GM18499 (cell line): ENCODE results near the gene PWP2.
"Not testable (repeated sequence)": the region's sequence is repeated elsewhere in the genome, so short reads cannot be mapped to it uniquely, and the experiment has no call there.

Experiments
- ATAC-seq: cut with Tn5 transposase; IDR thresholded peaks from one replicate; pipeline ENCODE4 v1.9.1; 2021; ENCODE audit warnings: moderate number of reproducible peaks; ENCODE audit not compliant: insufficient read depth, unreplicated experiment

The PWP2 gene

DNA sequence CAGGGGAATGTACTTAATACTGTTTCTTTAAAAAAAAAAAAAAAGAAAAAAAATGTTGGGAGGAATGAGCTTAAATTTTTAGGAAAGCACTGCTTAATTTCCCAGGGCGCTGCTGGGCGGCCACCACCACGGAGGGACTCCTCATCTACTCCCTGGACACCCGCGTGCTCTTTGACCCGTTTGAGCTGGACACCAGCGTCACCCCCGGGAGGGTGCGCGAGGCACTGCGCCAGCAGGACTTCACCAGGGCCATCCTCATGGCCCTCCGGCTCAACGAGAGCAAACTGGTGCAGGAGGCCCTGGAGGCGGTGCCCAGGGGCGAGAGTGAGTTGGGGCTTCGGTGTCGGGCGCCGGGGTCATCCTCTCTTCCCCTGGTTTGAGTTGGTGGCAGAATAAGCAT lies 20.6 kb downstream of the PWP2 start:
- ATAC-seq: not testable (repeated sequence)

DNA sequence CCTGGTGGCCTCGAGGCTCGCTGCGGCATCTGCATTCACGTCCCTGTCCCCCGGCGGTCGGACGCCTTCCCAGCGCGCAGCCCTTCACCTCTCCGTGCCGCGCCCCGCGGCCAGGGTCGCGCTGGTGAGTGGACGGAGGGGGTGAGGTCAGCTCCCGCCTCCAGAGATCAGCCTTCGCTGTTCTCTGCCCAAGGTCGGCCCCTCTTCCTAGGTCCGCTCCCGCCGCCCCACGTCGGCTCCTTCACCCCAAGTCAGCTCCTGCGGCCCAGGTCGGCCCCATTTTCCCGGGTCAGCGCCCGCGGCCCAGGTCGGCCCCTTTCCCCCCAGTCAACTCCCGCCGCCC lies 26.5 kb downstream of the PWP2 start:
- not testable (repeated sequence) for ATAC-seq

DNA sequence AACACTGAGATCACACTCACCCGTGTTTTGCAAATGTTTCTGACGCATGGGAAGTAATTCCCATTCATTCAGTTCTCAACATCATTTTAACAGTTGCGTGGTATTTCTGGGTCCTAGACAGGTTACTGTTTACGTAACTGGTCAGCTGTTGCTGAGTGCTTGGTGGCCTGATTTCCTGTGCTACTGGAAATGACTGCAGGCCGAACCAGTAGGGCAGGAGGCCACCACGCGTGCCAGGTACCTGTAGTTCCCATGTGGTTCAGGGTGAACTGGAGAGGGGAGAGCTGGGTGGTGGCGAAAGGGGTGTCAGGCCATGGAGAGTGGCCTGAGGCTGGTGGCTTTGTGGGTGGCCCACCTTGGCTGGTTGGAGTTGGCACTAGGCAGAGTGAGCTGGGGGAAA lies 27.5 kb downstream of the PWP2 start:
- ATAC-seq: not testable (repeated sequence)

DNA sequence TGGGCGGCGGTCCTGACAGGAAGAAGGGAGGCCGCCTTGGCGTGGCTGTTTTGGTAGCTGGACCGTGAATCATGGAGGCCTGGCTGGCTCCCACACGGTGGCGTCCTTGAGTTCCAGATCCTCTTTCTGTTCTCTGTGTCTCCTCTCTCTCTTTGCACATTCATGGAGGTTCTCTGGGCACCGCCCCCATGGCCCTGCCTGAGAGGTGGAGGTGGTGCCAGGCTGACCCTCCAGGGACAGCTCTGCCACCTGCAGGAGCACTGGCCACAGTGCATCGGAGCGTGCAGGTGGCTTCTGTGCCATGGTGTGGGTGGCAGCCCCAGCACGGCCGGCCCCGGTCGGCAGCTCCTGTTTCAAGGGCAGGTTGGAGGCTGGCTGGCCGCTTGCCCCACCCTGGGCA lies 30.8 kb downstream of the PWP2 start:
- ATAC-seq: not testable (repeated sequence)

DNA sequence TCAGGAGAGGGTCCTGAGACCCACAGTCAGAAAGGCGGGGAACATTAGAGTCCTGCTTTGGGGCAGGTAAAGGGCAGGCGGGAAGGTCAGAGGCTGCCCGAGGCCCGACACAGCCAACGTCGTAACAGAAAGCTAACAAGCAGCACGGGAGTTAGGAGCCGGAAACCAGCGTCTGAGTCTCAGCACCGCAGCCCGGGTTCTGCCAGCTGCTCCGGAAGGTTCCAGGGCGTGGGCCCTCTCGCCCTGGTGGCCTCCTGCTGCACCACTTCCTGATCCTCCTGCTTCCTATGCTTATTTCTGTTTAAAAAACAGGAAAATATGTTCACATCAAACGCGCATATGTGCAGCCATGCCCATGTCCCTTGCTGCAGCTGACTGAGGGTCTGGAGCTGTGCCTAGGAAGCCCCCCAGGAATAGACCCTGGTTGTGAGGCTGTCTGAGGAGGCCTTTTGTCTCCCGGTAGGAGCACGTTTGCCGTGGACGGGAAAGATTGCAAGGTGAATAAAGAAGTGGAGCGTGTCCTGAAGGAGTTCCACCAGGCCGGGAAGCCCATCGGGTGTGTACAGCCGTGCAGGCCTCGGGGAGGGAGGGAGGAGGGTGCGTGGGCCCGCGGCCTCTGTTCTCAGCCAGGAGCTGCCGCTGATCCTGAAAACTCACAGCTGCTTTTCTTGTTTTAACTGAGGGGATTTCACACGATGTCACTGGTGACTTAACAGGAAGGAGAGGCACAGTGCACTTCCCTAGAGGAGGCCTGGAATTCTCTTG lies 32.8 kb downstream of the PWP2 start:
- not testable (repeated sequence) for ATAC-seq

DNA sequence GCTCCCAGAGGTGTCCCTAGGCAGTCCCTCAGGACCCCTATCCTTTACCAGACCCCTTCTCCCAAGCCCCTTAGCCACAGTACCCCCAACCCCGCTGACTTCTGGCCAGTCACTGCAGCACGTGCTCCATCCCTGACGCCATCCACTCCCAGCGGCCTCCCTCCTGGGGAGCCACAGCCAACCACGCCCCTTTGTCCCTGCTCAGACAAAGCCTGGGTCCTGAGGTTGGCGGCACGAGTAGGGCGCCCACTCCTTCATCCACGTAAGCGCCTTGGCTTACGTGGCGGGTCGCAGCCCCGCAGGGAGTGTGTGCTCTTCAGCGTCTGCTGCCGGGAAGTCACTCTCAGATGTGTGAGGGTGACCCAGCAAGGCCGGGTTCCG lies 33.3 kb downstream of the PWP2 start:
- ATAC-seq: not testable (repeated sequence)

DNA sequence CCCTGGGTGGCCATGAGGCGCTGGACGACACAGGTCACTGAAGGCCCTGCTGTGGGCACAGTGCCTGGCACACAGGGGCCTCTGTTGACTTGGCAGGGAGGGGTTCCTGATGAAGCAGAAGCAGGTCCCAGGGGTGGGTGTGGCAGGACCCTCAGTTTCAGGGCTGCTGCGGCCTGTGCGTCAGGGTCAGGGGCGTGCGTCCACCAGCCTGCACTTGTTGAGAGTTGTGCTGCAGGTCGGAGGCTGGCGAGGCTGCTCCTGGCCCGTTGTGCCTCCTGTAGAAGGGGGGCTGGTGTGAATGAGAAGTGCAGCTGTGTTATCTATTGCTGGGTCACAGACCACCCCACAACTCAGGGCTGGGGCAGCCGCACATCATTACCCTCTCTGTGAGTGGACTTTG lies 35.3 kb downstream of the PWP2 start:
- ATAC-seq: not testable (repeated sequence)

DNA sequence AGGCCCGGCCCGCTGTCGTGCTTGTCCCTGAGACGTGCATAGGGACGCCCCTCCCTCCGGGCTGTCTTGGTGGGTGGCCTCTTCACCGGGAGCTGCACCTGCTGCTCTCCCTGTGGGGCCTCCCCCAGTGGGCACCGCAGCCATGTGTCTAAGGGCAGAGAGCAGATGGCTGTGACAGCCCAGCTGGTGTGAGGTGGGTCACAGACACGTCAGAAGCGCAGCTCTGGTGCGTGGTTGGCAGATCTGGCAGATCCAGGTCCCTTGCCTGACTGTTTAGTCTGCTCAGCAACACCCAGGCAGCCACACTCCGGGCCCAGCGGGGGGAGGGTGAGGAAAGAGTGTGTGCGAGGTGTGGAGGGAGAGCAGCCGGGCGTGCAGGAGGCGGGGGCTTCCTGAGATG lies 36.2 kb downstream of the PWP2 start:
- not testable (repeated sequence) for ATAC-seq

DNA sequence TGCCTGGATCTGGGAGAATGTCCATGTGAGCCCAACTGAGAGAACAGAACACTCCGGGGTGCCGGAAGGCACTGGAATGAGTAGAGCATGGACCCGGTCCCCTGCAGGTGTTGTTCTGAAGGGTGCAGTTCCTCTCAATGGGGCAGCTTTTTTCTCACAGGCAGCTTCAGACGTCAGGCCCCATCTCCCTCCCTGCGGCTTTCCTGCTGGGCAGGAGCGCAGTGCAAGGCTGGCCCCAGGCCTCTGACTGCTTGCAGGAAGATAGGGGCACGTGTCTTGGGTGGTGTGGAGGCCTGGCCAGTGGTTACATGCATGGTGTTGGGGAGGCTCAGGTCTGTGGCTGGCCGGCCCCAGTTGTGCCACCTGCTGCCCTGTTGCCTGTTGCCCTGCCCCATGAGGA lies 36.8 kb downstream of the PWP2 start:
- ATAC-seq: not testable (repeated sequence)

DNA sequence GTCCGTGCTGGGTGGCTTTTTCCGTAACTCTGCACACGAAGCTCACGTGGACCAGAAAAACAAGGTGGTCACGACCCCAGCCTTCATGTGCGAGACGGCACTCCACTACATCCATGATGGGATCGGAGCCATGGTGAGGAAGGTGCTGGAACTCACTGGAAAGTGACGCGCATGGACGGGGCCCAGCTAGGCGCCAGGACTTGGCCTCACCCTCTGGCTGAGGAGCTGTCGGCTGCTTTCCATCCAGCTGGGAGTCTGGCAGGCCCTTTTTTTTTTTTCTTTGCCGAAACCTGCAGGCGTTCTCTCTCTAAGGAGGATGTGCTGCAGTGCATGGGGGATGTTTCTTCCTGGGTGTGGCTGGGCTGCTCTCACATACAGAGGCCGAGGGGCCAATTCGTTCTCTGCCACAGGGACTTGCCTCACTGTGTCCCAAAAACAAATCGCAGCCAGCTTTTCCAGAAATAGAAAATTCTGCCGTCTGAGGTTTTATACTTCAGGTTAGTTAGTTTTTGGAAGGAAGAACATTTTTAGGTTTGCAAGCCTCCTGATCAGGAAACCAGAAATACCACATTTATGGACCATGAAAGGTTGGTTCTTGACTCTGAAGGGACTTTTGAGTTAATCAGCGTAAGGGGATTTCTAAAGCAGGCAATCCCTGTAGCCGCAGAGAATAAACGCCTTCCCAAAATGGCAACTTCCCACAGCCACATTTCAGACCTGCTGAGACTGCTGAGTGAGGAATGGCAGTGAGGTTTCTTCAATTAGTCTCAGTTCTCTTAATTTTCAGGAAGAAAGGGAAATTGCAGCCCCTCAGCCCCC lies 37.8 kb downstream of the PWP2 start:
- not testable (repeated sequence) for ATAC-seq

DNA sequence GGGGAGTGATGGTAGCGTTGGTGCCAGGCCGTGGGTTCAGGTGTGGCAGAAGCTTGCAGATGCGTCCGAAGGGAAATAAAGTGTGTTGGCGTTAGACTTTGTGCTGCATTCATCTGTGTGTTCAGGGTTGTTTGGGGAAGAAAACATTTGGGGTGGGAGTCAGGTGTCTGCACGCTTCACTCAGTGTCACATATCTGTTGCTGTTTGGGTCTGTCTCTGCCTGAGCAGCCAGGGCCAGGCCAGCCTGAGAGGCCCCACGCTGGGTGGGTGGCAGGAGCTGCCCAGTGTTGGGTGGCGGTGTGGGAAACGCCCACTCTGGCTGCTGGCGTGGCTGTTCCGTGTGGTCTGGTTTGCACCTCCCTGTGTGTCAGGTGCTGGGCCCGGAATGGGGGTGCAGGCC lies 38.4 kb downstream of the PWP2 start:
- ATAC-seq: not testable (repeated sequence)

DNA sequence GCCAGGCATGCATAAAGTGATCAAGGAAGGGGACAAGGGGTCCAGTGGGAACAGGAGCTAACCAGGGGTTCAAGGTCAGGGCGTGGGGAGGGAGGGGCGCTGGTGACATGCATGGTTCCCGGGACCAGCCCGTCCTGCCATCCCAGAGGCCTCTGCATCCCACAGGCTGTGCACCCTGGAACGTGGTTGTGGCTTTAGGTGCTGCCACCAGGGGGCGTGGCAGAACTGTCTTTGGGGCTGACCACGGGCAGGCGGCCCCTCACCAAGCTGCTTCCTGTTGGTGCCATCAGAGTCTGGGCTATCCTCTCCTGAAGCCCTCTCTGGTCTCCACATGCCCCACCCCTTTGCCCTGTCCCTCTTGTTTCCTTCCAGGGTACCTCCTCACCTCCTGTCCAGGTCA lies 39.9 kb downstream of the PWP2 start:
- not testable (repeated sequence) for ATAC-seq

DNA sequence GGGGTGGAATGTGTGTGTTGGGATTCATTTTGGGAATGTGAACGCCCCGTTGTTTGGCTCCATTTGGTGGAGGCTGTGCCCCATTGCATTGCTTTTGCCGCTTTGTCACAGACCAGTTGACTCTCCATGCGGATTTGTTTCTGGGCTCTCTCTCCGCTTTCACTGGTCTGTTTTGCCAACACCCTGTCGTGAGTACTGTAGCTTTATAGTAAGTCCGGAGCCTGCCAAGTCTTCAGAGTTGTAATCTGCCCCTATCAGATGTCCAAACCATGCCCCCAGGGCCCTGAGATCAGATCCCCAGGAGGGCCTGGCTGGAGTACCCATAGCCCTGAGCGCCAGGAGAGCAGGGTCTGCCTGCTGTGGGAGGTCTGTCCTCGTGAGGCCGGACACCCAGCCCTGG lies 43.1 kb downstream of the PWP2 start:
- not testable (repeated sequence) for ATAC-seq

DNA sequence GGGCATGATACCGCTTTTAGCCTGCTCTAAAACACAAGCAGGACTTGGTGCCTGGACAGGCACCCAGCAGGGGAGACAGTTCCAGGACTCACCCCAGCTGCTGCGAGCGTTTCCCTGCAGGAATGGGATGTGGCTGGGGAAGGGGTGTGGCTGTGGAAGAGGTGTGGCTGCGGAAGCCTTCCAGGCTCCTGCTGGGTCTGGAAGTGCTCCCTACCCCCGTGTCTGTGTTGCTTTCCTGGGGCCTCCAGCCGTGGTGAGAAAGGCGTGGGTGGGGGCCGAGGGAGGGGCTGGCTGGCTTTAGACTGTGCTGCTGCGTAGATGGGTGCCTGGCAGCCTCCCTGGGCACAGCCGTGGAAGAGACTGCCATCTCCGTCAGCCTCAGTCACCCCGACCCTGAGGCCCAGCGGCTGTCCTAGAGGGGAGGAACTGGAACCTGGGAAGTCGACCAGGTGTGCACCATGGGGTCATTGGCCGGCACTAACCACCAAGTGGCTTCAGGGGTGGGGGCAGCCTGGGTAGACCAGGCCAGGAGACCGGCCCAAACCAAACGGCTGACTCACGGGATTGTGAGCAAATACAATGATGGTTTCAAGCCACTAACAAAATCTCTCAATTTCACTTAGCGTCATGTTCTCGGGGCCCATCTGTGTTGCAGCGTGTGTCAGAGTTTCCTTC lies 46.2 kb downstream of the PWP2 start:
- ATAC-seq: not testable (repeated sequence)

DNA sequence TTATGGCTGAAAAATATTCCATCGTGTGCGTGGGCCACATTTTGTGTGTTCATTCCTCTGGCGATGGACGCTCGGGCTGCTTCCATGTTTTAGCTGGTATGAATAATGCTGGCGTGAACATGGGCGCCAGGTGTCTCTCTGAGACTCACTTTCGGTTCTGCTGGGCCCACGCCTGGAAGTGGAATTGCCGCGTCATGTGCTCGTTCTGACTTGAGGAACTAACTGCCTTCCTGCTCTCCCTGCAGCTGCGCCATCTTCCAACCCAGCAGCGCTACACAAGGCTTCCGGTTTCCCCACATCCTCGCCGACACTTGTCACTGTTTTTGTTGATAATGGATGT lies 46.7 kb downstream of the PWP2 start:
- not testable (repeated sequence) for ATAC-seq

DNA sequence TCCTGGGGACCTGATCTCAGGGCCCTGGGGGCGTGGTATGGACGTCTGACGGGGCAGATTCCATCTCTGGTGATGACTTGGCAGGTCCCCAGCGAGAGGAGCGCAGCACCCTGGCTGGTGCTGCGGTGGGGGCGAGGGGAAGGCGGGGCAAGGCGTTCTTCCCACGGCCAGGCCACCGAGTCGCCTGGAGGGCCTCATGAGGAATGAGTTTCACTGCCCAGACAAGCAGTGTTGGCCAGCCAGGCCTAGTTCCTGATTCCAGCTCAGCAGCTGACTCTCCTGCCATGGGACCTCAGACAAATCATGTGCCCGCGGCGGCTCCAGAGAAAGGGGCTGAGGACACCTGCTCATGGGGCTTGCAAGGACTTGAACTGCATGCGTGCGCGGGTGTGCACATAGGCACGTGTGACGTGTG lies 47.6 kb downstream of the PWP2 start:
- ATAC-seq: not testable (repeated sequence)

DNA sequence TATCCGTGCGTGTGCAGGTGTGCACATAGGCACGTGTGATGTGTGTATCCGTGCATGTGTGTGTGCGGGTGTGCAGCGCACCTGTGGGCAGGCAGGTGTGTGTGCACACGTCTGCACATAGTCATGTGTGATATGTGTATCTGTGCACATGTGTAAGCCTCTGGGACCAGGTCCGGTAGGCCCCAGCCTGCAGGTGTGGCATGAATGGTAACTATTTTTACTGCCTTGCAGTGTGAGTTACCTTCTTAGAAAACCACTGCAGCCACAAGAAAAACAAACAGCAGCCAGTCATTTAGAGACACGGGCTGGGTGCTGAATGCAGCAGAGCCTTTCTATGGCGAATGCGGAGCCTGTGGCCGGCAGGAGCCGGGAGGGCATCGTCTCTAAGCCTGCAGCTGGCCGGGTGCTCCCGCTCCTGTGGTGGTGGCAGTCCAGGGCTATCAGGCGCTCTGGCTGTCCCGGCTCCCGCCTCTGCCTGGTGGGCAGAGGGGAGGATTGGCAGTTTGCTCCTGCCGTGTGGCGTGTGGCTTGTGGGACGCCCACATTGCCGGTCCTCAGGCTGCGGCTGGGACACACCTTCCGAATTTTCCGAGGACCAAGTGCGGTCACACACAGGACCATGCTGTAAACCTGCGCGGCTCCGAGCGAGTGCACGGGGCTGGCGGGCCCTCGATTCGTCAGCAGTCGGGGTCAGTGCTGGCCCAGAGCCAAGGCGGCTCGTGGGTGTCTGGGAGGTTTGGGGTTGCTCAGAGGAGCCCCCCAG lies 48.2 kb downstream of the PWP2 start:
- not testable (repeated sequence) for ATAC-seq

DNA sequence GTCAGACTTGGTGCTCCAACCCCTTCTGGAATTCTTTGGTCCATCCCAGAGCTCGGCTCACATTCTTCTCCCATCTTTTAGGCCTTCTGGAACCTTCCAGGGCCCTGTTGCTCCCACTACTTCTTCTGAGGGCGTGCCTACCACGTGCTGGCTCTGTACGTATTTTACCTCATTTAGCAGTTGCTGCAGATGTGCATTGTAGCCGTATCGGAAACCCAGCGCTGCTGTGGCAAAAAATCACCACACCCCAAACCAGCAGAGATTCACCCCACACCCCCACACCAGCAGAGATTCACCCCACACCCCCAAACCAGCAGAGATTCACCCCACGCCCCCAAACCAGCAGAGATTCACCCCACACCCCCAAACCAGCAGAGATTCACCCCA lies 48.8 kb downstream of the PWP2 start:
- ATAC-seq: not testable (repeated sequence)

DNA sequence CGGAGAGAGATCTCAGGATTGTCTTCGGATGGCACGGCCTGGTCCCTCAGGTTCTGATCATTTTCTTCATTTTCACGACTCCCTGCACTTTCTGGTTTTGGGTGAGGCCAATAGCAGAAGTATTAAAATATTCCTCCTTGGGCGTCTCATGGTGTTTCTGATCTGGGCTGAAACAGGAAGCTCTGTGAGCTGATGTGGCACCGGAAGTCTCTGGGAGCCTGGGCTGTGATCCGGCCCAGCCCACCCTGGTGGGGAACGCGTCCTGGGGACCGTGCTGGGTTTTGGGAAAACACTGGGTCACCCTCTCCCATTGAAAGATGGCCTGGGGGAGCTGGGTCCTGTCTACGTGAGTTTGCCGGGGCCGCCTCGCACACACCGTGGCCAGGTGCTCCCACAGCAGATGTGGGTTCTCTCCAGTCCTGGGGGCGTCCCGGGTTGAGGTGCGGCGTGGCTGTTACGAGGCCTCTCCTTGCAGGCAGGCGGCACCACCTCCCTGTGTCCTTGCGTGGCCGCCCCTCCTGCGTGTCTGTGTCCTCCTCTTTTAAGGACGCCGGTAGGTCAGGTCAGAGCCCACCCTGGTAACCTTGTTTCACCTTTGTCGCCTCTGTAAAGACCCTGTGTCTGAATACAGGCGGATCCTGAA lies 50.4 kb downstream of the PWP2 start:
- not testable (repeated sequence) for ATAC-seq

DNA sequence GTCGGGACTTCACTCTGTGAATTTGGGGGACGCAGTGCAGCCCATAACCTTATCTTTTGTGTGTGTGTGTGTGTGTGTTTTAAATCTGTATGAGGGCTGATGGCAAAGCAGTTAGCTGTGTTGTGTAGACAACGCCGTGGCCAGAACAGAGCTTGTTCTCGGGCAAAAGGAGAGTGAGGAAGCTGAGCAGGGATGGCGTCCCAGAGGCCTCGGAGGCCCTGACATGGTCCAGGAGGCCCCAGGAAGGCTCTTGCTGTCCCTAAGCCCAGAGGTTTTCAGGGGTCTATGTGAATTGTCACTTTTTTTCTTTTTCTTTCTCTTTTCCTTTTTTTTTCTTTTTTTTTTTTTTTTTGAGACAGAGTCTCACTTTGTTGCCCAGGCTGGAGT lies 50.9 kb downstream of the PWP2 start:
- not testable (repeated sequence) for ATAC-seq
